ENCODE data around the gene OR10K2. TPM values are rescaled to one million over a fixed set of nuclear protein-coding genes. Genes with fewer than 3 reads are reported as not detected.
"Not testable (repeated sequence)": the region's sequence is repeated elsewhere in the genome, so short reads cannot be mapped to it uniquely, and the experiment has no call there.

OR10K2 gene
- total RNA-seq, 2 donors from 2014 or later, result not detected

DNA sequence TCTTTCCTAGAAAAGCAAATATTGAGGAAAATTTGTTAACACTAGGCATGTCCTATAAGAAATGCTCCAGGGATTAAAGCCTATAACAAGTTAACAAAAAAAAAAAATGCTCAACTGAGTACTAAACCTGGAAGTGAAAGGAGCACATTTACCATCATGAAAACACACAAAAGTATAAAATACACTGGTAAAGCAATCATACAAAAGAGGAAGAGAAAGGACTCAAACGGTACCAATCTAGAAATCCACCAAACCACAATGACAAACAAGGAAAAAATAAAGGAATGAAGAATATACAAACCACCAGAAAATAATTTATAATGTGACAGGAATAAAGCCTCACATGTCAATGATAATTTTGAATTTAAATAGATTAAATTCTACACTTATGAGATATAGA, 51.2 kb downstream of the OR10K2 start:
- DNase-seq (ENCODE audit: low spot score), result no peak
- intact Hi-C loops (cut with DNase I), result no loop called here

DNA sequence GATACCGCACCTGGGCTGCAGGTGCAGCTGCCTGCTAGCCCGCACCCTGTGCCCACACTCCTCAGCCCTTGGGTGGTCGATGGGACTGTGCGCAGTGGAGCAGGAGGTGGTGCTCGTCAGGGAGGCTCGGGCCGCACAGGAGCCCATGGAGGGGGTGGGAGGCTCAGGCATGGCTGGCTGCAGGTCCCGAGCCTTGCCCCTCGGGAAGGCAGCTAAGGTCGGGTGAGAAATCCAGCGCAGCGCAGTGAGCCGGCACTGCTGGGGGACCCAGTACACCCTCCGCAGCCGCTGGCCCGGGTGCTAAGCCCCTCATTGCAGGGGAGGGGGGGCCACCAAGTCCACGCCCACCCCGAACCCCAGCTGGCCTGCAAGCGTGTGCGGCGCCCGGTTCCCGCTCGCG, 51.9 kb downstream of the OR10K2 start:
- intact Hi-C loops (cut with DNase I); DNase-seq (ENCODE audit: low spot score): not testable (repeated sequence)

DNA sequence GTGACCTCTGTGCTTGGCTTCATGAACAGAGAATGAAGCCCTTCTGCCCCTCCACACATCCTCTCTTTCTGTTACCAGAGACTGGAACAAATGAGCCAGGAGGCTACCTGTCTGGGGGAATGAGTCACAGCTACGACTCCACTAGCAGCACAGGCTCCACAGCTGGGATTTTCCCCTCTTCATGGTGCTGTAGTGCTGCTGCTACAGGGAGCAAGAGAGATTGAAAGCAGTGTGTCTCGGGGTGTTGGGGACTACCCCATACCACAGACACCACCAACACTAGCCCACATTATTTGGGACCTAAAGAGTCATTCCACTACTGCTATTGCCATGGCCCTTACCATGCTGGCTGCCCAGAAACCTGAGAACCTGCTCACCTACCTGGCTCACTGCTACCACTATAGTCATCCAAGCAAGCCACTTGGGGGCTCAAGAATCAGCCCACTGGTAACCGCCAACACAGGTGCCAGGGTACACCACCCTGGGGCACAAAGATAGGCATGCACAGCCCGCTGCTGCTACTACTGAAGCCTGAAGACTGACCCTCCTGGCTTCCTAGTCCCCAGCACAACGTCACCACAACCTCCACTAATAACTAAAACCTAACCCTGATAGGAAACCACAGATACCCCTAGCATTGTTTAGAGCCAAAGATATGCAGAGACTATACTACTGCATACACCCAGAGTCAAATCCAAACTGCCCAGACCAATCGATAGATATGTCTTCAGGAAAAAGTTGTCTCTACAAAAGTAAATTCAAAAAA, 54.7 kb downstream of the OR10K2 start:
- intact Hi-C loops (cut with DNase I), result no loop called here
- DNase-seq (ENCODE audit: low spot score), result no peak

Other genes starting within 250 kb of the OR10K2 start
- 1 to 10 TPM; 1.4 to 2.4 TPM for gene CD1D, start 245.3 kb downstream of the OR10K2 start, total RNA-seq
- not detected for gene CD1A, start 171.8 kb downstream of the OR10K2 start, total RNA-seq
- gene CD1C, start 136.3 kb downstream of the OR10K2 start, total RNA-seq, result under 1 TPM; 0.38 to 0.51 TPM
- not detected for gene CD1B, start 94.7 kb downstream of the OR10K2 start, total RNA-seq
- not detected for gene CD1E, start 72.3 kb downstream of the OR10K2 start, total RNA-seq
- gene OR10T2, start 26.8 kb downstream of the OR10K2 start, total RNA-seq, result not detected
- not detected for gene OR10K1, start 35.6 kb upstream of the OR10K2 start, total RNA-seq
- not detected for gene OR10R2, start 46.0 kb upstream of the OR10K2 start, total RNA-seq
- not detected for gene OR6Y1, start 128.2 kb upstream of the OR10K2 start, total RNA-seq
- gene OR6P1, start 144.3 kb upstream of the OR10K2 start, total RNA-seq, result not detected
- gene OR10X1, start 153.7 kb upstream of the OR10K2 start, total RNA-seq, result not detected
- gene OR10Z1, start 179.0 kb upstream of the OR10K2 start, total RNA-seq, result not detected